HG03342 (cell line): ENCODE results near the gene RASSF4.

Experiments
- ATAC-seq: cut with Tn5 transposase; IDR thresholded peaks from one replicate; pipeline ENCODE4 v1.9.1; 2021; ENCODE audit warnings: mild to moderate bottlenecking, moderate library complexity; ENCODE audit not compliant: unreplicated experiment

The RASSF4 gene

GRCh38 chr10:44961230-44961571 is 1.6 kb downstream of the RASSF4 start:
- ATAC-seq, result no peak

GRCh38 chr10:44961931-44962750 is 2.5 kb downstream of the RASSF4 start:
- ATAC-seq, result no peak

- no peak for ATAC-seq
Measured at GRCh38 chr10:44962870-44963738, 3.5 kb downstream of the RASSF4 start.

- ATAC-seq, result no peak
Measured at GRCh38 chr10:44963772-44964633, 4.4 kb downstream of the RASSF4 start.

- no peak for ATAC-seq
Measured at GRCh38 chr10:44965104-44965503, 5.5 kb downstream of the RASSF4 start.

GRCh38 chr10:44965651-44966097 is 6.1 kb downstream of the RASSF4 start:
- ATAC-seq, result peak; percentile 36

GRCh38 chr10:44966129-44966815 is 6.7 kb downstream of the RASSF4 start:
- ATAC-seq, result peak; percentile 37

GRCh38 chr10:44966816-44967509 is 7.4 kb downstream of the RASSF4 start:
- no peak for ATAC-seq

- no peak for ATAC-seq
Measured at GRCh38 chr10:44967616-44968015, 8.0 kb downstream of the RASSF4 start.

GRCh38 chr10:44968091-44968490 is 8.5 kb downstream of the RASSF4 start:
- no peak for ATAC-seq

- no peak for ATAC-seq
Measured at GRCh38 chr10:44968500-44969400, 9.1 kb downstream of the RASSF4 start.

- ATAC-seq, result no peak
Measured at GRCh38 chr10:44969854-44970253, 10.3 kb downstream of the RASSF4 start.

- ATAC-seq, result no peak
Measured at GRCh38 chr10:44970812-44971395, 11.3 kb downstream of the RASSF4 start.

- ATAC-seq, result no peak
Measured at GRCh38 chr10:44971434-44971833, 11.8 kb downstream of the RASSF4 start.

- ATAC-seq, result no peak
Measured at GRCh38 chr10:44971935-44972757, 12.5 kb downstream of the RASSF4 start.

- no peak for ATAC-seq
Measured at GRCh38 chr10:44972874-44973306, 13.3 kb downstream of the RASSF4 start.

GRCh38 chr10:44973323-44974081 is 13.9 kb downstream of the RASSF4 start:
- ATAC-seq, result no peak
